GM21381 (cell line): ENCODE results near the gene PIK3R5.

Experiments
- ATAC-seq: cut with Tn5 transposase; IDR thresholded peaks from one replicate; pipeline ENCODE4 v1.9.1; 2021; ENCODE audit warnings: mild to moderate bottlenecking, moderate library complexity; ENCODE audit not compliant: unreplicated experiment

Gene PIK3R5

GRCh38 chr17:8900626-8901585 is 64.6 kb downstream of the PIK3R5 start:
- peak; percentile 41 for ATAC-seq

DNA sequence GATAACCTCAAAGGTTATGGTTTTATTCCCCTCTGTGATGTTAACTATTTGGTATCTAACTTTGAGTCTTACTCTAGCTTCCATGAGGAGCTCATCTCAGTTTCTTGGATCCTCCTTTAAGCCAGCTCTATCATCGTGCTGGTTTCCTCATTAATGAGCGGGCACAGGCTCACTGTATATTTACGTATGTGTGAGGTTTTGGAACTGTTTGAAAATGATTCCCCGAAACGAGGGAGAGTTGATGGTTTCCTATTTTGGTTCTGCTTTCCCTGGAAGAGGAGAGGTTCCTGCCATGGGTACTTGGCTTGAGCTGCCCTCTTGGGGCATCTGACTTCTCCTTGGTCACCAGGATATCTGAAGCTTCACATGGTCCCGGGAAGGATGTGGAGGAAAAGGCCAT is 65.3 kb downstream of the PIK3R5 start:
- no peak for ATAC-seq

GRCh38 chr17:8898636-8899035 is 66.9 kb downstream of the PIK3R5 start:
- ATAC-seq: no peak

DNA sequence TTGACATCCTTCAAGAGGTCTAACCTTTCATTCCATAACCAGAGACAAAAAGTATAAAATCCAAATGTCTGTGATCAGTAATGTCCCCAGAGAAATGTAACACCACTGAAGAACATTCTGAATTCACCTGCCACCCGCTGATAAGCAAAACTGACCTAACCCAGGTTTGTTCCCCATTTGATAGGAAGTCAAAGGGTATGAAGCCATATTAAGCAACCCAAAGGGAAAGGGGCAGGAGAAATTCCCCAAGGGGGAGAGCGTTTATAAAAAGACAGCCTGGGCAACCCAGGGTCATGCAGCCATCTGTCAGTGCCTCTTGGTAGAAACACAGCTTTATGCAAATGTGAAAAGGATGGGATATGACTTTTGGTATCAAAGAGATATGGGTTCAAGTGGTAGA is 67.4 kb downstream of the PIK3R5 start:
- ATAC-seq: no peak

GRCh38 chr17:8896641-8897635 is 68.6 kb downstream of the PIK3R5 start:
- no peak for ATAC-seq

DNA sequence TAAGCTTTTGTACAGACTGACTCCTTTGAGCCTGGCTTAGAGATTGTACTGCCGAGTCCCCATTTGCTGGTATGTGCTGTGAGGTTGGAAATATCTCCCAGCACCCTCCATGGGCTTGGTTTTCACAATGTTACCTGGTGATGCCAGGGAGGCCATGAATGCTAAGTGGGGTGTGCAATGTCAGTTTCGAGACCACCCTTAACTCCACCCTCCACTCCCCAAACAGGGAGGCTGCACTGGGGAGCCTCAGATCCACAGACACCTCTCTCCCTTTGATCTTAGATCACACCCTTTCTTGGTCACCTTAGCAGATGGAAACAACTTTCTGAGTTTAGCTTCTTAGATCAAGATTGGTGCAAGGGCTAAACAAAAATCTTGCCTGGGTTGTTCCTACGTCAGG is 69.4 kb downstream of the PIK3R5 start:
- no peak for ATAC-seq

- ATAC-seq: no peak
Measured at GRCh38 chr17:8894673-8895578, 70.6 kb downstream of the PIK3R5 start.

DNA sequence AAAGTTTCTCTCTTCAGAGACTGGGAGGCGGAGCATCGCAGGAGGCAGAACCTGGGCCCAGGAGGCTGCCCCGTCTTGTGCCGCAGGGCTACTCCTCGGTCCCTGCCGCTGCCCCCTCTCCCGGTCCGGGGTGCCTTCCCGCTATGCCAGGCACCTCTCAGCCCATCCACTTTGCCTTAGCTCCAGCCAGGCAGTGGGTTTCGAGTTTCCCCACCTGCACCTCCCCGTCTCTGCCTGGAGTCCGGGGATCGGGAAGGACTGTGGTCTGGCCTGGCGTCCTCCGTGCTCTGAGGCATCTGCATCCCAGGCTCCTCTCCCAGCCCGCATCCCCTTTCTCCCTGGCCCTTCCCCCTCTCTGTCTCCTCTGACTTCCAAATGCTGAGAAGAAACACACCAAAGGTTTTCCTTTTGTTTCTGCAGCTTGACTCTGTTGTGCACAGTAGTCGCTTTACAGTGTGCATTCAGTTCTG is 71.3 kb downstream of the PIK3R5 start:
- ATAC-seq: no peak

DNA sequence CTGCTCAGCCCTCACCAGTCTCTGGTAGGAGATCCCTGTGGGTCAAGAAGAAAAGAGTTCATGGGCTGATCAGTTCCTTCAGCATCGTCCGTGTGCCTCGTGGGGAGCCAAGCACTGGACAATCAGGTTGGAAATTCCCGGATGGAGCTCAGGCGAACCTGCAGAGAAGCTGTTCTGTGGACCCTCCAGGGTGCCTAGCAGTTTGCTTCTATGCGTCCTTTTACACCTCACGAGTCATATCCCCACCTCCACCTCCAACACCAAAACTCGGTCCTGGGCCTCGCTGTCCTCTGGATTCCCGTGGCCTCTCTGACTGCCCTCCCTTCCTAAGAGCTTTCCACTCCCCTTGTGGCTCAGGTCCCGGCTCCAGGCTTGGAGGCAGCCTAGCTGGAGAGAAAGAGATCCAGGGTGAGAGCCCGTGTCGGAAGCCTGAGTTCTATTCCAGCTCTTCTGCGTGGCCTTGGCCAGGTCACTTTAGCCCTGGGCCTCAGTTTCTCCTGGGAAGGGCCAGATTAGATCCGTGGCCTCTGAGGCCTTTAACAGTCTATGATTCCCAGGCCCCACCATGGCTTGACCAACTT is 71.8 kb downstream of the PIK3R5 start:
- ATAC-seq: no peak

GRCh38 chr17:8893059-8893458 is 72.4 kb downstream of the PIK3R5 start:
- ATAC-seq: no peak

DNA sequence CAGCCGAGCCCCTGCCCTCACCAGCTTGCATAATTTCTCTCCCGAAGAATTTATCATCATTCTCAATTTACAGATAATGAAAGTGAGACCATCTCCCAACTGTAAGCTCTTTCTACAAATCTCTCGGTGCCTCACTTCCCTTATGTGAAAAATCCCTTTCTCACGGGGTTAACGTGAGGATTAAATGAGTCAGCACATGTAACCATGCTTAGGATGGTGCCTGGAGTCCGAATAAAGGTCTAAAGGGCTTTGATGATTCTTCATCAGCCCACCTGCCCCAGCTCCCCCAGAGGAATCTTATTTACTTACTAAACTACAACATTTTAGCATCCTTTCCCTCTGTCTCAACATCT is 73.2 kb downstream of the PIK3R5 start:
- no peak for ATAC-seq

GRCh38 chr17:8890671-8891070 is 74.8 kb downstream of the PIK3R5 start:
- ATAC-seq: no peak

GRCh38 chr17:8889458-8890210 is 75.9 kb downstream of the PIK3R5 start:
- no peak for ATAC-seq

GRCh38 chr17:8888704-8889302 is 76.7 kb downstream of the PIK3R5 start:
- no peak for ATAC-seq

DNA sequence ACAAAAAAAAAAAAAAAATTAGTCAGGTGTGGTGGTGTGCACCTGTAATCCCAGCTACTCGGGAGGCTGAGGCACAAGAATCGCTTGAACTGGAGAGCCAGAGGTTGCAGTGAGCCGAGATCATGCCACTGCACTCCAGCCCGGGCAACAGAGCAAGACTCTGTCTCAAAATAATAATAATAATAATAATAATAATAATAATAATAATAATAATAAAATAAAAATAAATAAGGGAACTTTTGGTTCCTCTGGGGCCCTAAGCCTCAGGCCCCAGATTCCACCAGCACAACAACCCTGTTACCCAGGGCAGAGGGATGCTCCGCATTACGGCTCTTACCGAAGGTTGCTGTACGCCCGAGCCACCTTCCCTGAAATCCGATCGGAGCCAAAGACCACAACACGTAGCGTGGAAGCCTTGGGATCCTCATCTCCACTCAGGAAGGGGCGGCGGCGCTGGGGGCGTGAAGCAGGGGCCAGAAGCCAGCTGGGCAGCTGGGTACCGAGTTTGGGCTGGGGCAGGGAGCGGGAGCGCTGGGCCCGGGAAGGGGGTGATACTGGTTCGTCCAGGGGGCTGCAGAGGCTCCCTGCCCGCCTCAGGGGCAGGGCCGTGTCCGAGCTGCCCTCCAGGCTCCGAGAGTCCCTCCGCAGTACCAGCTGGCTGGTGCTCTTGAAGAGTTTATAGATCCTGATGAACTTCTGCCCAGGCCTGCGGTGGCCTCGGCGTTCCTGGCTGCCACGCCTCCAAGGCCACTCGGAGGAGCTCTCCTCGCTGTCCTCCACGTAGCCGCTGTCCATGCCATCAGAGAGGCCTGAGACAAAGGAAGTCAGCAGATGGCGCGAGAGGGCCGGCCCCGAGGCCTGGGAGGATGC is 77.4 kb downstream of the PIK3R5 start:
- no peak for ATAC-seq

DNA sequence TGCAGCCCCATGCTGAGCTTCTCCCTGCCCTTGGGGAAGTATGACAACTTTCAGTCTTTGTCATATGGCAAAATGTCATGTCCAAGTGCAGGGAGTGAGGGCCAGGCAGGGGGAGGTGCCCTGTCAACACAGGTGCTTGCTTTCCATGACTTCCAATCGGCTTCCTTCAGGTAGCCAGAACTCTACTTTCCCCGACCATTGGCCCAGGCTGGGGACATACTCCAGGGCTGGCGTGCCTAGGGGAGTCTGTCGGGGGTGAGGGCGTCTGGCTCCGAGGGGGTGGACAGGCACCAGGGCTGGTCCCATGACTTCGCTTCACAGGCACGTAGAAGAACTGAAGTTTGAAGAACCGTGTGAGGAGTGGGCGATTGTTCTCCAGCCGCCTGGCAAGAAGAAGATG is 78.2 kb downstream of the PIK3R5 start:
- ATAC-seq: no peak

- ATAC-seq: no peak
Measured at GRCh38 chr17:8885967-8886684, 79.4 kb downstream of the PIK3R5 start.
